ENCODE results near the gene ATXN10.

DNA sequence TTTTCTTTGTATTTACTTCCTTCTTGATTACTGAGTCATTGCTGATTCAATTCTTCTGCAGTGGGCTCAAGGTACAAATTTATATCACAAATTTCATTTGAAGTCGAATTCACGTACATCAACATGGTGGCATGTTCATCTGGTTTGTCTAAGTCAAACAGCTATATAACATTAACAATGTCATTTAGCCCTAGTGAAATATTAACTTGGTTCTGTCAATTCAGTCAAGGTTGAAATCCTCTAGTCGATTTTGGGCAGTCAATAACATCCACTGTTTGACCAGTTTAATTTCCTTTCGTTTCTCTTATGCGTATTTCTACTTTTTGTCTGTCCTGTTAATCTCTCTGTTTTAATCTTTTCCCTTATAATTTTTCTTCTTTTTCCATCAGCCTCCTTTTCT, 4.1 kb upstream of the ATXN10 start:
- TF ChIP-seq CTCF (IDR thresholded peaks at IDR 0.05; ENCODE audit: insufficient read depth, low read length): no peak
- no peak for TF ChIP-seq REST (IDR thresholded peaks at IDR 0.05; ENCODE audit: insufficient replicate concordance, low read depth)
- TF ChIP-seq POLR2AphosphoS5 (IDR thresholded peaks at IDR 0.05; ENCODE audit: low read depth): no peak
- TF ChIP-seq GABPA (IDR thresholded peaks at IDR 0.05; ENCODE audit: low read depth): no peak
- TF ChIP-seq SPI1 (IDR thresholded peaks at IDR 0.05; ENCODE audit: borderline replicate concordance, low read depth): no peak

Data from HL-60 (cell line).